Esophagus muscularis mucosa (tissue), 4 donors: Measurements from ENCODE around the gene SNAPC4.

ENCODE experiments used
- EP300 ChIP-seq: sonication (generic); formaldehyde crosslinking; IDR thresholded peaks from one replicate; pipeline ENCODE4 v1.6.1; 2017; ENCODE audit warnings: antibody characterized with exemption
- POLR2A ChIP-seq: fragments of 450-650 bp; IDR thresholded peaks from one replicate; pipeline ENCODE4 v1.6.1; 2017; ENCODE audit warnings: antibody characterized with exemption, moderate library complexity, mild to moderate bottlenecking, low read depth
- TF ChIP-seq, protein P1 (sequence below), 3 experiments: fragments of 200-600 bp in 2 of 3; fragments of 450-650 bp in 1 of 3; sonication (generic) in 2 of 3; IDR thresholded peaks; one replicate each; pipeline ENCODE4 v1.5.1; 2017 to 2019; ENCODE audit warnings: antibody characterized with exemption in 3 of 3, mild to moderate bottlenecking in 2 of 3, moderate library complexity in 1 of 3

DNA sequence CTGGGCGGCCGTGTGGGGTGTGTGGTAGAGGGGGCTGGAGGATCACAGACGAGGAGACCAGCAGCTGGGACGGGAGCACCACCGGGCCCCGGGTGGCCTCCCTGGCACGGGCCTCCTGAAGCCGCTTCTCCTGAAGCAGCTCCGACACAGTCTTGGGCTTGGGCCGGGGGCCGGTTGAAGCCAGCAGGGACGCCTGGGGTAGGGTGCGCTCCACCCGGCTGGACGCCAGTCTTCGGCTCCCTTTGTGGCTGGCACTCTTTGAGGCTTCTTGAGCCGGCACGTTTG is 21.0 kb downstream of the SNAPC4 start:
- no peak for TF ChIP-seq POLR2A
- TF ChIP-seq, protein P1, sequence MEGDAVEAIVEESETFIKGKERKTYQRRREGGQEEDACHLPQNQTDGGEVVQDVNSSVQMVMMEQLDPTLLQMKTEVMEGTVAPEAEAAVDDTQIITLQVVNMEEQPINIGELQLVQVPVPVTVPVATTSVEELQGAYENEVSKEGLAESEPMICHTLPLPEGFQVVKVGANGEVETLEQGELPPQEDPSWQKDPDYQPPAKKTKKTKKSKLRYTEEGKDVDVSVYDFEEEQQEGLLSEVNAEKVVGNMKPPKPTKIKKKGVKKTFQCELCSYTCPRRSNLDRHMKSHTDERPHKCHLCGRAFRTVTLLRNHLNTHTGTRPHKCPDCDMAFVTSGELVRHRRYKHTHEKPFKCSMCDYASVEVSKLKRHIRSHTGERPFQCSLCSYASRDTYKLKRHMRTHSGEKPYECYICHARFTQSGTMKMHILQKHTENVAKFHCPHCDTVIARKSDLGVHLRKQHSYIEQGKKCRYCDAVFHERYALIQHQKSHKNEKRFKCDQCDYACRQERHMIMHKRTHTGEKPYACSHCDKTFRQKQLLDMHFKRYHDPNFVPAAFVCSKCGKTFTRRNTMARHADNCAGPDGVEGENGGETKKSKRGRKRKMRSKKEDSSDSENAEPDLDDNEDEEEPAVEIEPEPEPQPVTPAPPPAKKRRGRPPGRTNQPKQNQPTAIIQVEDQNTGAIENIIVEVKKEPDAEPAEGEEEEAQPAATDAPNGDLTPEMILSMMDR (IDR thresholded peaks at IDR 0.05) = no peak
- no peak for TF ChIP-seq EP300
